Left forelimb (tissue), 1 donor: Measurements from ENCODE around the gene PTPRD.

ENCODE experiments used
- DNase-seq: peaks from one replicate; pipeline ENCODE4 v3.0.0-alpha.2; 2018; ENCODE audit warnings: low spot score

PTPRD gene

DNA sequence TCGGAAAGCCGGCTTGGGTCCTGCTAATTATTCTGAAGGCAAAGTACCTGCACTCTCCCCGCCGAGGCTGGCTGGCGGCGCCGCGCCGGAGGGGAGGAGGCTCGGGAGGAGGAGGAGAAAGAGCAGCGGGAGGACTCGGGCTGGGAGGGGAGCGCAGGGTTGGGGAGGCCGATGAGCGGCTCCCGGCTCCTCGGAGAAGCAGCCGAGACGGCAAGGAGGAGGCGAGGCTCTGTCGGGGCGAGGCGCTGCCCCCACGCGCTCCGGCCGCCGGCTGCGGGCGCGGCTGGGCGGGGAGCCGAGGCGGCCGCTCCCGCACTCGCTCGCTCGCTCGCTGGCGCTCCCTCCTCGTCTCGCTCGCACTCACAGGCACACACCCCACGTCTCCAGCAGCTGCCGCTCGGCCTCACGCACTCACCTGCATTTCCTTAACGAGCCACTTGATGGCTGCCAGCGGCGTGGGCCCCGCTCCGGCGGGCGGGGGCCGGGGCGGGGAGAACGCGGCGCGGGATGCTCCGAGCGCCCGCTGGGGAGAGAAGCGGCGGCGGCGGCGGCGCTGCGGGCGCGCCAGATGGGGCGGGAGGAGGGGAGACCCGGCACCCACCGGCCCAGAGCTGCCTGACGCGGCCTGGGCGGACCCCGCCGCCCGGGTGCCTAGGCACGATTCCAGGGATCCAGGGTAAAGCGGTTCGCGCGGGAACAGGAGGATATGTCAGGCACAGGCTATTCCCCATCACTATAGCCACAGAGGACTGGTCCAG, at the start of gene PTPRD:
PTPRD (minus strand) TSS at position 362 of the 758 bp plus-strand sequence.
- DNase-seq = peak; percentile 68

DNA sequence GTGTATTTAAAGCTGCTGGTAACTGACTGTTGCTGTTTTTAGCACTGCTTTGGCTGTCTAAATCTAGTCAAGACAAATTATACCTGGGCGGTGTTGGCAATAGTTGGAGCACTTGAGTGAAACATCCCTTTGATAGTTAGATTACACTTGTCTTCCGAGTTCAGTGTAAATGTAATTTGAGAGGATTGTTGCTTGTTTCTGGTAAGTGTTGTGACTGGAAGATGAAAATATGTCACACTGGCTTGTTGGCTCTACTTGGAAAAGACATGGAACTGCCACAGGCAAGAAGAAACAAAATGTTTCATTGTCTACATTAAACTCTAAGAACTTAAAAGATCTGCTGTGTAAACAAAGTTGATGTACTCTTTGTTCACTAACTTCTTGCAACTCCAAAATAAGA, 49.2 kb upstream of the PTPRD start:
- no peak for DNase-seq

DNA sequence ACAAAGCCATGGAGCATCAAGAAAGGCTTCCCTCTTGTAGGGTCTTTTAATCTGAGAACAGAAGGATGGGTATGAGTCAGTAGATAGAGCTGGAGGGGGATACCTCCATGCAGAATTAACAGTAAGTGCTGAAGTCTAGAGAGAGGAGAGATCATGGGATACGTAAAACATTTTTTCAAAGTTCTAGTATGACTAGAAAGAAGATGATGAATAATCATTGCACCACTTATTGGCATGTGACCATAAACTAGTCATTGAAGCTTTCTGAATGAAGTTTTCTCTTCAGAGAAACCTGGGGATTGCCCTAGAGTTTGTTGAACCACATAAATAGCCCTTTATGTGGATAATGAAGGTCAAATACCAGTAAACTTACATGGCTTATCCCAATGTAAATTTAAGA, 48.6 kb upstream of the PTPRD start:
- no peak for DNase-seq

DNA sequence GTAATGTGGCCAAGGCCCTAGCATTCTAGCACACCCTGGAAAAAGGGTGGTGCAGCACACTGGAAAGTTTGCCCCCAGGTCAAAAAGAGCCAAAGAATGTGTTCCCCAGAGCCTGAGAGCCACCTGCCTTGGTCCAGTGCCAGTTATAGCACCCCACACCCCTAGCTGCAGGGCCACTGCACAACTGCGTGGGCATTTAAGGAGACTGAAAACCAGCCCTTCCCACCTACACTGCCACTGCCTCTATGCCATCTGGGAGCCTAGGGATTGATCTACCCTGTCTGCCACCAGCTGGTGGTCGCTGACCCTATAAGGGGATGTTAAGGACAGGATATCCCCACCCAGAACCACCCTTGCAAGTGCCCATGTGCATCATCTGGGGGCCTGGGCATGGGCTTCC, 38.2 kb upstream of the PTPRD start:
- DNase-seq = no peak

DNA sequence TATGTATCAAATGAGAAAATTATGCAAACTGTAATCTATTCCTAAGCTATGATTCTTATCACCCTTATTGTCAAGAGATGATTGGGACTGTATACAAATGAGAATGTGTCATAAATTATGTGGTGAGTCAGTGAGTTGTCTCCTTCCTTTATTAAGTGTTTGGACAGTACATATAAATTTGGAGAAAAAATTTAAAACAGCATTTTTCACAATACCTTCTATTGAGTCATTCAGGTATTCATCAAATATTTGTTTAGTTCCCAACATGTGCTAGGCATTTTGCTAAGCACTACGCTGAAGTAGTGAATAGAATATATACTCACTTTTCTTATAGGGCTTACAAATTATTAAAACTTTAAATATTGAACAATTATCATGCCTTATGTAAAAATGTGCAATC, 36.3 kb upstream of the PTPRD start:
- no peak for DNase-seq

DNA sequence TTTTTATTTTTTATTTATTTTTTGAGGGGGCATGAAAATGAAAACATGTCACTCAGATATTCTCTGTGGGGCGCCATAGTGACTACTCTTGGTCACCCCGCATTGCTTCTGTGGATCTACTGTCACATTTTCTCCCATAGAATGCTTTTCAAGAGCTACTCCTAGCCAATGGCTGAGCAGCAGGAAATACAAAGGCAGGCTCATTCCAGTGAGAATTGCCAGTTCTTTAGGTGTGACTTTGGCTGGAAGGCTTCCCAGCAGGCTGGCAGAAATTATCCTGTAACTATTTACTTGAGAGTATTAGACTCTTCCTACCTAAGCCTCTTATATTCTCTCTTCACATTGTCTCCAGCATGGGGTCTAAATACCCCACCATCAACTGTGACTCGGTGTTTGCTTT, 21.0 kb upstream of the PTPRD start:
- DNase-seq = no peak

DNA sequence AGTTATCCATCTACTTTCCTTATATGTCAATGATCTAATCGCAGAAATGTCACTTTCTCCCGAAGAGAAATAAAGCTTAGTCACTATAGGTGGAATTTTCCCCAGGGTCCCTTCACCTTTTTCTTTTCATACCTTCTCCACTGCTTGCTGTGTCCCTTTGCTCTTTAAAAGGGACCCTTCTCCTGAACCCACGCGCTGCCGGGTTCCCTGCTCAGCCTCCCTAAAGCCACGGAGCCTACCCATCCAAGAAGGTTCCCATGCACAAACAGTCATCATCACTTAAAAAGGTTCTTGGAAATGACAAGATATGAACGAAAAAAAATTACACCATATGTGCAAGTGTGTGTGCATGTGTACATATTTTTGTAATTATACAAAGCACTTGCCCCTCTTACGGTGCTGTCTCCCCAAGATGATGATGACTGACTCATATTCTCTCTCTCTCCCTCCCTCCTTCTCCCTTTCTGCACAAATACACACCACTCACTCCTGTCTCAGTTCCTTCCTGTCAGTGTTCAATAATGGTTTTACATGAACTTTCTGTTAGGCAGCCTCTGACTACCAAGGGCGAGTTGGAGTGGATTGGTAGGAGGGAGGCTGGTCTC, 1.5 kb upstream of the PTPRD start:
- no peak for DNase-seq

DNA sequence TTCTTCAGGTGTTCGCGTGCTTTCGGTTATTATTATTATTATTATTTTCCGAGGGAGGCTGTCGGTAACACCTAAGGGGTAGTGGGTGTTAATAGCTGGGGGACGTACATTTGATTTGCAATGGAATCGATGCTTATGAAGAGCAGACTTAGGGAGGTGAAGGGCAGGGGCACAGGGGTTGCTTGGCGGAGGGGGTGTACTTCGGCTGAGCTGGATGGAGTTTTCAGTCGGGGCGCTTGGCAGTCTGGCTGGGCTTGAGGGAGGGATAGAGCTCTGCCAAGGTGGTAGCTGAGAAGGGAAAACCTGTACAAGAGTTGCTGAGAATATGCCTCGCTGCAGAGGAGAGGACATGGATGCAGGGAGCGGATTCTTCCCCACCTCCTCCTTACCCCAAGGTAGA, 617 bp upstream of the PTPRD start:
- DNase-seq = no peak

DNA sequence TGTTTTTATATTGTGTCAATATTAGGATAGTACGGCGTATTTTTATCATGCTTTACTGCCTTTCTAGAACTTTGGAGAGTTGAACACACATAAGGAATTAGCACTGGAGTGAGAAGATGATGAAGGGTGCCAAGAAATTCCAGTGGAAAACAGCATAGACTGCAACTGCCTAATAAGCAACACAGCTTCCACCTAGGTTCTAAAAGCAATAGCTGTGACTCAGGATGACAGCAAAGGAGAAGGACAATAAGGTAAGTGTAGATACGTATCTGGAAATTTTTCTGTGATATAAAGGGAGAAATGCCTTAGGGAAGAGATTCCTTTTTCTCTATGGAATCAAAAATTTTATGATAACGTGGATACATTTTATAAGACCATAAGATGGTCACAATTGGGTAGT, 7.4 kb downstream of the PTPRD start:
- no peak for DNase-seq

DNA sequence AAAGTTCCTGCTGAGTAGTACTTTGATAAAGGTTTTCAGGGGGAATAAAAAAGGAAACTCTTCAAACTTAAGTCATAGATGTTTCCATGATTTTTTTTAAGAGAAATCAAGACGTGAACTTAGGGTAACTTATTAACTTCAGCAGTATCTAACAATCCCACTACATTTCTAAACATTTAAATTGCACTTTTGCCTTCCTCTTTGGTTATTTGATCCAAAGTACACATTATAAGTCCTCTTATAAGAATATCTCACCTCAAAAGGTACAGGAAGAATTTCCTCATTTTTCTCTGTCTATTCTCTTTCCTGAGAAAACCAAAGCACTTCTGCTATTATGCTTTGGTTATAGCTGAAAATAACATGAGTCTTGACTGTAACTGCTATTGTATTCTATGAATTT, 7.9 kb downstream of the PTPRD start:
- DNase-seq = no peak

DNA sequence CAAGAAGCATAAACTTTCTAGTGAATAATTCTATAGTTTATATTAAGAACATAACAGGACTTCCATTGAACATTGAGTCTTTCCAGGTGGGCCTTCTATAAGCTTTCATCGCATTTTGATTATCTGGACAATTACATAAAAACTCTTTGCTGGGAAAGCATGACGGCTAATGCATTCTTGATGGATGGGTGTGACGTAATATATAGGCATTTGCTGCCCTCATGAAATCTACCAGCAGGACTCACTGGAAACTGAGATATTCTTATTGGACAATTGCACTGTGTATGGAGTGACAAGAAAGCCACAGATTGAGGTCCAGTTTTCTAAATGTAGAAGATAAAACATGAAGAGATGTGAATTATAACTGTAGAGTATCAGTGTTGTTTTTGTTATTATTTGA, 15.0 kb downstream of the PTPRD start:
- DNase-seq = no peak

DNA sequence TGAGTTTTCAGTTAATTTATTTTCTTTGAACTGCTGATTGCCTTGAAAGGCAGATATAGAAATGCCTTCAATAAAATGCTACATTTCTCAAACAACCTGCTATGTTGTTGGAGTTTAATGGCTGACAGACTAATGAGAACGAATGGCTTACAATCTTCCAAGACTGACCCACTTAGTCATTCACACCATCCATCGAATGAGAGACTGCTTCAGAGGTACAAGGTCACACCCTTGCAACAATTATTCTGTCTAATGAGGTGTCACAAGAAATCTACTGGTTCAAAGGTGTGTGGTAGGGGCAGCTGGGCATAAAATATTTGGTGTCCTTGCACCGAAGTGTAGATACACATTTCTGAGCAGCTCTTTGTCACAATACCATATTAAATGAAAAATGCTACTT, 18.3 kb downstream of the PTPRD start:
- DNase-seq = no peak

DNA sequence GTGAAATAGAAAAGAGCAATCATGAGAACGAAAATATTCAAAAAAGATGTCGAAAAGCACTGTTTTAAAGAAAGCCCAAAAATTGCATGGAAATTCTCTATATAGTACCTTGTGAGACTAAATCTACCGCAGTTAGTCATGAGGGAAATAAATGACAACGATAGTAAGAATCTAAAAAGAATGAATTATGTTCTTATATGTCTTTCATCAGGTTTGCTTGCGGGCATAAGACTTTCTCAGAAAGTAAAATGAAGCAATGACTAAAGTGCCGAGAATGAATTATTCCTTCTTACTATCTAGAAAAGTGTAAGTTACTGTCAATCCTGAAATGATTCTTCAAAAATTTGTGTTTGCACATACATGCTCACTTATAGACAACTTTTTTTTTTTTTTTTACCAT, 26.4 kb downstream of the PTPRD start:
- DNase-seq = no peak

DNA sequence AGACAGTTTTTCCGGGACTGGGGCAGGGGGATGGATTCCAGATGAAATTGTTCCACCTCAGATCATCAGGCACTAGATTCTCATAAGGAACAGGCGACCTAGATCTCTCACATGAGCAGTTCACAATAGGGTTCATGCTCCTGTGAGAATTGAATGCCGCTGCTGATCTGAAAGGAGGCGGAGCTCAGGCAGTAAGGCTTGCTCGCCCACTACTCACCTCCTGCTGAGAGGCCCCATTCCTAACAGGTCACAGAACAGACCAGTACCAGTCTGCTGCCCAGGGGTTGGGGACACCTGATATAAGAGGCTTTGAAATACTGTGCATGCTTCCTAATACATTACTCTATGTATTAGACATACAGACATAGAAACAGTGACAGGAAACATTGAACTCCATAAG, 41.1 kb downstream of the PTPRD start:
- DNase-seq = no peak

DNA sequence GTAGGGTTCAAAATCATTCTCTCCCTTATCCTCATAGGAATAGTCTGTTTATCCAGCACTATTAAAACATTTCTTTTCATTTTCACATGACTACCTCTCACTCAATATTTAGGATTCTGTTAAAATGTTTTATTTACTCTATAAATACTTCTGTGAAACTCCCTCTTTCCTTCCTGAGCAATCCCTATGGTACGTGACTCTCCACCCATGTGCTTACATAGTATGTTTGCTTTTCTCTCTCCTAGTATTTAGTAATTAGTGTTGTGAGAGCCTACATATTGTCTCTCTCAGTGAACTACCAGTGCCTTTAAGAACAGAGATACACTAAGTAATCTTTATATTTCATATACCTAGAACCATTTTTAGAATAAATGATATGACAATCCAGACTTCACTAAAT, 46.0 kb downstream of the PTPRD start:
- no peak for DNase-seq

DNA sequence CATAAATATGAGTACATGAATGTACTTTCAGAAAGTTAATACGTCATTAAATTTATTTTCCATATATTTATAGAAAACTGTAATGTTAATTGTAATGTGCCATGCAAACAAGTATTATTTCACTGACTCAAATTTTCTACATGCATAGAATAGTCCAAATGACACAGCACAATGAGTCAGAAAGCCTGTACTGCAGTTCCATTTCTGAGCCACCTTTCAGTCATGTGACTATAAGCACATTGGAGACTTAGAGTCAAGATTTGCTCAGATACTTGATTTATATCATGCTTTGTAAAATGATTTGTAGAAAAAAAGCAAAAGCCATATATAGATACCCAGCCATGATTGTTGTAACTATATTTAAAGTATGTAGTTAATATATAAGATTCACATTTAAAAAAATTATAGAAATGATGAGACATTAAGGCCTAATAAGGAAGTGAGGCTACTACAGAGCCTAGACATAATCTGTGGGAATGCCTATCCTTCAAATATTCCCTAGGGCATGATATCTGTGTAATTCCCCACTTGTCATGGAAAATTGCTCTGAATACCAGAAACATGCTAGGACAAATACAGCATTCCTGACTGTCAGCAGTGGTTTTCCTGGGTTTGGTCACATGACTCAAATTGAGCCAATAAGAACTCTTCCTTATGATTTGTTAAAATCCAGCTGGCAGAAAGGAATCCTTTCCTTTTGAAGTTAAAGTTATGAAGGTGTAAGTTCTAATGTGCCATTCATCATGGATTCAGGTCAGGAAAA, 50.0 kb downstream of the PTPRD start:
- DNase-seq = no peak

DNA sequence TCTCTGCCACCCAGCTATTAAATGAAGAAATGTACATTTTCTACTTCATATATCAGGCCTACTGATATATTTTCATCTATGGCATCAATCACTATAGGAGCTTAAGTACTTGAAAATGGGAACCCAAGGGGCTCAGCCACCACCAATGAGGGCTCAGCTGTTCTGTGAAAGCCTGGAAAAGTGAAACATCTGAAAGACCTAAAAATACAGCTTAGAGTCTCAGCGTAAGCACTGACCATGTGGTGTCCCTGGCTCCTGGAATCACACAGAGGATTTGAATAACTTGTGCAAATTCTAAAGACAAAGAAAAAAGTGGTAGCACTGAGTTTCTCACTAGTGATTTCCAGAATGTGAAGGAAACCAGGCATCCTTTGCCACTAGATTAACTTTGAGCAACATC, 64.5 kb downstream of the PTPRD start:
- DNase-seq = no peak

DNA sequence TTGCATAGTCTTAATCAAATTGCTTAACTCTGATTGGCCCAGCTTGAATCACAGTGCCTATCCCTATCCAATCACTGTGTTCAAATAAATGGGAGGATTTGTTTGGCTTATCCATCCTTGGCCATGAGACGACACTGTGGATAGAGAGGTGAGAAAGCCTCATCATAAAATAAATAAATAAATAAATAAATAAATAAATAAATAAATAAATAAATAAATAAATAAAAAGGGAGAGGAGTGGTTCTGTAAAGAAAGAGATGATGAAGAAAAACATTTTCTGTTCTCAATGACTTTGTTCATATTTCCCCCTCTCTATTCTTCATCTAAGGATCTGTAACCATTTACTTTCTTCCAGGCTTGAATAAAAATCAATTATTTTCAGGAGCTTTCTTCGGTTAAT, 74.7 kb downstream of the PTPRD start:
- DNase-seq = no peak

DNA sequence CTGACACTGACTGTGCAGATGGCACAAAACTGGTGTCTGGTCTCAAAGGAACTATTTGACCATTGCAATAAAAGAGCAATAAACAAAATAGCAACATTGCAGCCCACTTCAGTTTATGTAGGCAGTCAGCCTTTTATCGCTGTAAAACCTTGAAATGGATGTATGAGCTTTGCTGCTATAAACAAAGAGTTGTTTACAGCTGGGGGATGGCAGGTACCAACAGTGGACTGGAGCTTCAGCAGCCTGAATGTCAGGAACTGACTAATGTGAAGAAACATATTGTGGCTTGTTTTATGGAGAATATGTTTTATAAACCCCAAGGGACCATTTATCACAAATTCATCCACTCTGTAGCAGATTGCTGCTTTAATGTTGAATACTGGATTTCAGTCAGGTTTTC, 78.0 kb downstream of the PTPRD start:
- no peak for DNase-seq

DNA sequence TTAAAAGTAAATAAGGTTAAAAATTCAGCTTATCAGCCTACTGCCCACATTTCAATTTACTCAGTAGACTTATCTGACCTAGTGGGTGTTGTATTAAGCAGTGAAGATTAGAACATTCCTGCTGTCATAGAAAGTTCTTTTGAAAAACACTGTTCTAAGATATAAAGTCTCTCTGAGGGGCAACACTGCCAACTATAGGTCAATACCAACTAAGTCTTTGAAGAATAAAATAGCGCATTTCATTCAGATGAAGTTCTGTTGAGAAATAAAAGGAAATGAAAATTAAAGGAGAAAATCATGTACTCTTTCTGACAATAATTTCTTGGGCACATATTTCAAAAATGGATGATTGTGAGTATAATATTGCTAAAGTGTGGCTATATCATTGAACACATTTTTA, 86.8 kb downstream of the PTPRD start:
- no peak for DNase-seq

DNA sequence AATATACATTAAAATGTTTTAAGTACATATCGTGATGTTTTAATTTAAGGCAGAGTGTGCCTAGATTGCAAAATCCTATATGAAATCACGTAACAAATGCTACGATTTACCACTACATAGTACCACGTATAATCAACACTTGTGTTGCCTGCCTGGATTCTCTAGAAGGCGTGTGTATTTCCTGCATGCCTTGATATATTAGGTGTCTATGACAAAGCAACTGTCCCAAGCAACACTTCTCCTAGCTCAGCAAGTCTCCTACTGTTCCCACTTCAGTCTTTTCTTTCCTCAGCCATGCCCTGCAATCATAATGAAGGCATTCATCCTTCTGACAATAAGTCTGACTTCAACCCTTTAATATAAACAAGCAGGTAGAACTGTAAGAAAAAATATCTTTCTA, 89.6 kb downstream of the PTPRD start:
- no peak for DNase-seq

DNA sequence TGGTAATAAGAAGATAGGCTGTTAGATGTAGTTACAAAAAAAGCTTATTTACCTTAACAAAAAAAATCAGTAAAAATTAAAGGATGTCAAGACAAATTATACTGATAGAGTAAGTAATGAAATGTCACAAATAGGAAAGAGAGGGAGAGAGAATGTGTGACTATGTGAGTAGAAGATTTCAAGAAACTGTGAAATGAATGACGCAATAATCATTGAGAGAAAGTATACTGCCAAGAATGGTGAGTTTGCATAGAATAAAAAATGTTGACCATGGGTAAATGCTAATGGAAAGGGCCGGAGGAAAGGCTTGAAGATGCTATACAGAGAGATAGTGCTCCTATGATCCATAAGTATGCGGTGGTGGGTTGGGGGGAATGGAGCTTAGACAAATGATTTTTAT, 100.7 kb downstream of the PTPRD start:
- no peak for DNase-seq

DNA sequence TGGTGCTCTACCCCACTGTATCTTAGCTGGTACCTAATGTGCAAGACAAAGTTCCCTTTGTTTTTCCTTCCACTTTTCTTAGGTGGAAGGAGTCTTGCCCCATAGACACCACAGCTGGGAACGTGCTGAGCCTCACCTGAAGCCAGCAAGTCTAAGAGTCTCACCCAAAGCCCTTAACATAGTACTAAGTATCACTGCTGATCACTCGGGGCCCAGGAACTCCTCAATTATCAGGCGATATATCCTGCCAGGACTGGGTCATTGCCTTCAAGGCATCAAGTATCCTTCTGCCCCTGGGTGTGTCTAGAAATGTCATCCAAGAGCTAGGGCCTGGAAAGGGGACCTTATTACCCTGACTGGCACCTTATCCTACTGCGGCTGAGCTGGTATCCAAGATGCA, 123.9 kb downstream of the PTPRD start:
- no peak for DNase-seq
